ENCODE data around the gene BACH2. TPM values are rescaled to one million over a fixed set of nuclear protein-coding genes. Genes with fewer than 3 reads are reported as not detected.
A peak's percentile ranks its signal among the peaks of the same experiment; 100 is the strongest.

The BACH2 gene
- total and polyA plus RNA-seq, 7 donors: 0.12 to 16.9 (median 5.9) TPM

DNA sequence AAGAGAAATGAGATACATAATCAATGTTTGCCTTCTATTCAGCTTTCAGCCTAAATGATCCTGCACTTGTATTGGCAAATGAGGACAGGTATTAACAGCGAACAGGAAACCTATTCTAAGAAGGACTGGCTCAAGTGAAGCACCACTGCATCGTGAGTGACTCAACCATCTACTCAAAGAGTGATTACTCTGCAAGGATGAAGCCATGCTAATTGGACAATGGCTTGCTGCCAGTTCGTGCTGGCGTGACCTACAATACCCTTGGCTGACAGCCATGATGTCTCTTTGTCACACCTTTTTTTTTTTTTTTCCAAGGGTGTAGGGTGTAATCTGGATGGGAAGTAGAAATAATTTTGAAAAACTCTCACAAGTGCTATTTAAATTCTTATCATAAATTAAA, 297.5 kb downstream of the BACH2 start:
- Histone ChIP-seq H3K4me1 (peaks cover 30% of the 10 kb centered on the region), H3K27ac (no peak overlapping the region), H3K27me3 (ENCODE audit: insufficient read depth in 3 of 3, low read length in 2 of 3) (no peaks in the 10 kb centered on the region), H3K4me3 (no peak overlapping the region), H3K9me3 (no peaks in the 10 kb centered on the region), H3K36me3 (ENCODE audit: insufficient read depth in 1 of 2, low read depth in 1 of 2) (no peaks in the 10 kb centered on the region)
- intact Hi-C loops (cut with DNase I): no loop called here
- peak; percentile 22 to 57 for DNase-seq
- TF ChIP-seq, protein P1, sequence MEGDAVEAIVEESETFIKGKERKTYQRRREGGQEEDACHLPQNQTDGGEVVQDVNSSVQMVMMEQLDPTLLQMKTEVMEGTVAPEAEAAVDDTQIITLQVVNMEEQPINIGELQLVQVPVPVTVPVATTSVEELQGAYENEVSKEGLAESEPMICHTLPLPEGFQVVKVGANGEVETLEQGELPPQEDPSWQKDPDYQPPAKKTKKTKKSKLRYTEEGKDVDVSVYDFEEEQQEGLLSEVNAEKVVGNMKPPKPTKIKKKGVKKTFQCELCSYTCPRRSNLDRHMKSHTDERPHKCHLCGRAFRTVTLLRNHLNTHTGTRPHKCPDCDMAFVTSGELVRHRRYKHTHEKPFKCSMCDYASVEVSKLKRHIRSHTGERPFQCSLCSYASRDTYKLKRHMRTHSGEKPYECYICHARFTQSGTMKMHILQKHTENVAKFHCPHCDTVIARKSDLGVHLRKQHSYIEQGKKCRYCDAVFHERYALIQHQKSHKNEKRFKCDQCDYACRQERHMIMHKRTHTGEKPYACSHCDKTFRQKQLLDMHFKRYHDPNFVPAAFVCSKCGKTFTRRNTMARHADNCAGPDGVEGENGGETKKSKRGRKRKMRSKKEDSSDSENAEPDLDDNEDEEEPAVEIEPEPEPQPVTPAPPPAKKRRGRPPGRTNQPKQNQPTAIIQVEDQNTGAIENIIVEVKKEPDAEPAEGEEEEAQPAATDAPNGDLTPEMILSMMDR (IDR thresholded peaks at IDR 0.05): no peak
- 25 to 36% (median 32%) methylated on average over 4 of the region's 4 CpGs for WGBS, 3 donors
- peak; percentile 56 to 81 (median 71) for ATAC-seq

DNA sequence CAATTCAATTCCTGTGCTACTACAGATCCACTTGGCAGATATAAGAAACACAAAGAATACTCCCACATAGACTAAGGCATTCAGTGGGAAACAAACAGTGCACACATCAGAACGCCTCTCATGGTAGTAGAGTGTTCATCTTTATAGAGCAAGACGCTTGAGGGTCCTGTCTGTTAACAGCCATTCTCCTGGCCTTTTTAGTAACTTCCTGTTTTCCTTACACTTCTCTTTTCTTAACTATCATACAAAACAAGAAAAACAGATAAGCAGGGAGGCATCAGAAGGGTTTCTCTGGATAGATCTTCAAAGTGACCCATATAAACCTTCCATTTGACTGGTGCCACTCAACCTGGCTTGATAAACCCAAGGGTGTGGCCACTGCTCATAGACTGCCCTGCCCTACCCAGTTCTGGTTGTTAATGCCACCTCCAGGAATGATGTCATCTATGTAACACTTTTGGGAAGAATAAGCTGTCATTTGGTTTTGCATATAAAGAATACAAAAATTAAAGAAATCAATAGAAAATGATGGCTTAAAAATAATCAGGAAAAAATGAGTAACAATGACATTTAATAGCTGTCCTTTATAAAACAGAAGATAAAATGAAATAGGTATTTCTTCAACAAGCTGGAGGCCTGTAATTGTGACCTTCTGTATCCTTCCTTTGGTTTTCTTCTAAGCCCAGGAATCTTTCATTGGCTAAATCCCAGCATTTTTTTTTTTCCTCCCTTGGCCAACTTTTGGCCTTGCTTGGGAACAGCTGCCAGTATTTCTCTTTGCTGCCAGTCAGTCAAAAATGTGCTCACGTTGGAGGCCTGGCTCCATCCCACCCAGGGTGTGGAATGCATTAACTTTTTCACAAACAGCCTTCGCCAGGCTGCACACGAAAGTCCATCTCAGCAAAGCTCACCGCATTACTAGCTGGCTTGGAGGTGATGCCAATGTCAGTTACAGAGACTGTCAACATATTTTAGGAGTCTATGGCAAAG, 298.9 kb downstream of the BACH2 start:
- H3K27ac ChIP-seq: no peak overlapping the region
- peaks cover 30% of the 10 kb centered on the region for H3K4me1 ChIP-seq
- TF ChIP-seq, protein P1 (IDR thresholded peaks at IDR 0.05): no peak
- peak in 1 of 2 donors; percentile 19 for DNase-seq
- ATAC-seq: peak in 1 of 4 donors; percentile 4
- H3K9me3 ChIP-seq: no peaks in the 10 kb centered on the region
- no peak overlapping the region for H3K4me3 ChIP-seq
- WGBS, 3 donors: 49 to 57% (median 52%) methylated on average over 6 of the region's 6 CpGs
- H3K36me3 ChIP-seq (ENCODE audit: insufficient read depth in 1 of 2, low read depth in 1 of 2): no peaks in the 10 kb centered on the region
- no peaks in the 10 kb centered on the region for H3K27me3 ChIP-seq (ENCODE audit: insufficient read depth in 3 of 3, low read length in 2 of 3)
- intact Hi-C loops (cut with DNase I): no loop called here

DNA sequence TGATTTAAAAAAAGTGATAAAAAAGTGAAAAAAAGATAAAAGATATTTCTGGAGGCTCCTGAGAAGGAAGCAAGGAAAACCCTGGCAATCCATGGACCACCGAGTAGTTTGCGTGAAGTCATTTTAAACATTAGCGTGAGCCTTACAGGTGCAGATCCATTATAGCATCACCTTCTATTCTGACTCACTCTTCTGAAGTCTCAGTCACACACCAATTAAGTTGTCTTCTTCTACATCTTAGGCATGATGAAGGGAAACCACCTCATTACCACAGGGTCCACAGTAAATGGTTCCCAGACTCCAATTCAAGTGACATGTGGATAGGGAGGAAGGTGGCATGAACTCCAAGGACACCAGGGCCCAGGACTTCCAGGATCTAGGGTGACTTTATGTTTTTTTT, 303.2 kb downstream of the BACH2 start:
- H3K9me3 ChIP-seq: no peaks in the 10 kb centered on the region
- H3K4me1 ChIP-seq: peaks cover 6% of the 10 kb centered on the region
- ATAC-seq (no peak), DNase-seq (no peak)
- no peaks in the 10 kb centered on the region for H3K36me3 ChIP-seq (ENCODE audit: insufficient read depth in 1 of 2, low read depth in 1 of 2)
- intact Hi-C loops (cut with DNase I): no loop called here
- no peak overlapping the region for H3K27ac ChIP-seq
- no peak overlapping the region for H3K4me3 ChIP-seq
- TF ChIP-seq, protein P1 (IDR thresholded peaks at IDR 0.05): no peak
- no peaks in the 10 kb centered on the region for H3K27me3 ChIP-seq (ENCODE audit: insufficient read depth in 3 of 3, low read length in 2 of 3)
- WGBS, 3 donors: 96 to 99% (median 97%) methylated on average over 3 of the region's 3 CpGs

DNA sequence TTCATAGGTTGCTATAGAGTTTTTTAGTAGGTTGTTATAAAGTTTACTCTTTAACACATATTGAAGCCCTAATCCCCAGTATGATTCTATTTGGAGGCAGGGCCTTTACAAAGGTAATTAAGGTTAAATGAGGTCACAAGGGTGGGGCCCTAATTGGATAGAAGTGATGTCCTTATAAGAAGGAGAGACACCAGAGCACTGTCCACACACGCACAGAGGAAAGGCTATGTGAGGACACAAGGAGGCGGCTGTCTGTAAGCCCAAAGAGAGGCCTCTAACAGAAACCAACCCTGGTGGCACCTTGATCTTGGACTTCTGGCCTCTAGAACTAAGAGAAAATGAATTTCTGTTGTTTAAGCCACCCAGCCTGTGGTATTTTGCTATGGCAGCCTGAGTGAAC, 303.8 kb downstream of the BACH2 start:
- Histone ChIP-seq H3K27ac (no peak overlapping the region), H3K4me3 (no peak overlapping the region), H3K36me3 (ENCODE audit: insufficient read depth in 1 of 2, low read depth in 1 of 2) (no peaks in the 10 kb centered on the region), H3K9me3 (no peaks in the 10 kb centered on the region), H3K27me3 (ENCODE audit: insufficient read depth in 3 of 3, low read length in 2 of 3) (no peaks in the 10 kb centered on the region), H3K4me1 (peaks cover under 1% of the 10 kb centered on the region)
- TF ChIP-seq, protein P1 (IDR thresholded peaks at IDR 0.05): no peak
- no peak for DNase-seq
- ATAC-seq: no peak
- 64 to 85% (median 70%) methylated on average over 2 of the region's 2 CpGs for WGBS, 3 donors
- intact Hi-C loops (cut with DNase I): no loop called here
